H1 (cell line): ENCODE data around the gene BRD3OS. TPM values are rescaled to one million over a fixed set of nuclear protein-coding genes. Genes with fewer than 3 reads are reported as not detected.

Source experiments
- CTCF ChIA-PET: fragments of 300-600 bp; sonication (Branson Sonifier 250); formaldehyde crosslinking; loops from one replicate; lab custom pipeline; 2021; ENCODE audit not compliant: partially characterized antibody; lab: Charles Lee
- POLR2A ChIA-PET: fragments of 300-600 bp; sonication (Branson Sonifier 250); formaldehyde crosslinking; loops from one replicate; lab custom pipeline; 2021; ENCODE audit warnings: inconsistent platforms; ENCODE audit not compliant: partially characterized antibody; lab: Charles Lee
- DNase-seq, 2 experiments: peaks; one replicate each; pipeline versions ENCODE4 v3.0.0 to v3.0.0-alpha.2; 2010 to 2022; ENCODE audit warnings: low spot score in 2 of 2, low read depth in 1 of 2, mixed read lengths in 1 of 2
- FAIRE-seq: peaks from 2 replicates; lab custom pipeline; 2011; peaks lifted over from hg19 to GRCh38; lab: Jason Lieb, UNC
- H2AFZ ChIP-seq: 2 replicates; pipeline ENCODE4 v1.8.1; 2012; ENCODE audit warnings: low read length, inconsistent platforms
- H2AK5ac ChIP-seq: 2 replicates; pipeline ENCODE4 v1.6.1; 2013; ENCODE audit warnings: low read depth, low read length
- H2BK120ac ChIP-seq: replicated peaks from 2 replicates; pipeline ENCODE3; 2013; ENCODE audit warnings: low read depth, low read length, inconsistent platforms
- H2BK12ac ChIP-seq: 2 replicates; pipeline ENCODE4 v1.6.1; 2013; ENCODE audit warnings: low read depth, low read length
- H2BK15ac ChIP-seq: 2 replicates; pipeline ENCODE4 v1.6.1; 2013; ENCODE audit warnings: low read length
- H2BK20ac ChIP-seq: 2 replicates; pipeline ENCODE4 v1.6.1; 2013; ENCODE audit warnings: low read length
- H2BK5ac ChIP-seq: 2 replicates; pipeline ENCODE4 v1.6.1; 2013; ENCODE audit warnings: low read depth, low read length
- H3K14ac ChIP-seq: 2 replicates; pipeline ENCODE4 v1.6.1; 2013; ENCODE audit warnings: inconsistent platforms; ENCODE audit not compliant: insufficient read length
- H3K18ac ChIP-seq: 2 replicates; pipeline ENCODE4 v1.6.1; 2013; ENCODE audit warnings: low read length; ENCODE audit errors: extremely low read depth
- H3K23ac ChIP-seq: 2 replicates; pipeline ENCODE4 v1.6.1; 2013; ENCODE audit warnings: inconsistent platforms; ENCODE audit not compliant: insufficient read length
- H3K23me2 ChIP-seq: 2 replicates; pipeline ENCODE4 v1.6.1; 2013; ENCODE audit warnings: low read depth, low read length
- H3K27ac ChIP-seq: 2 replicates; pipeline ENCODE4 v1.6.1; 2011; ENCODE audit warnings: low read depth, low read length, inconsistent platforms
- H3K27me3 ChIP-seq, 4 experiments: replicated peaks in 1 of 4; 1 replicate in 1 of 4; 2 replicates in 3 of 4; pipeline versions ENCODE4 v1.6.1 to v1.8.1; 2011 to 2013; ENCODE audit warnings: low read length in 3 of 4, mild to moderate bottlenecking in 3 of 4, inconsistent platforms in 2 of 4, mixed read lengths in 2 of 4, moderate library complexity in 1 of 4; ENCODE audit not compliant: control insufficient read depth in 3 of 4, insufficient read depth in 3 of 4; ENCODE audit errors: extremely low read depth in 1 of 4
- H3K36me3 ChIP-seq, 4 experiments: 2 replicates each; pipeline versions ENCODE4 v1.6.1 to v1.8.1; 2011 to 2013; ENCODE audit warnings: mild to moderate bottlenecking in 4 of 4, low read length in 3 of 4, moderate library complexity in 2 of 4, control low read depth in 1 of 4, inconsistent platforms in 1 of 4; ENCODE audit not compliant: insufficient read depth in 4 of 4, control insufficient read depth in 2 of 4
- H3K4ac ChIP-seq: replicated peaks from 2 replicates; pipeline ENCODE3; 2013; ENCODE audit warnings: low read length, low read depth, mixed read lengths, inconsistent platforms; ENCODE audit not compliant: insufficient read length
- H3K4me1 ChIP-seq, 4 experiments: replicated peaks in 1 of 4; 1 replicate in 1 of 4; 2 replicates in 3 of 4; pipeline versions ENCODE4 v1.6.1 to v1.8.1; 2011 to 2013; ENCODE audit warnings: low read length in 3 of 4, inconsistent platforms in 2 of 4, mixed read lengths in 1 of 4; ENCODE audit not compliant: insufficient read depth in 4 of 4, control insufficient read depth in 3 of 4
- H3K4me2 ChIP-seq, 2 experiments: 2 replicates each; pipeline versions ENCODE4 v1.6.1 to v1.8.1; 2011 to 2013; ENCODE audit warnings: low read depth in 2 of 2, low read length in 2 of 2, control low read depth in 1 of 2, inconsistent platforms in 1 of 2, mild to moderate bottlenecking in 1 of 2; ENCODE audit not compliant: insufficient read depth in 1 of 2
- H3K4me3 ChIP-seq, 4 experiments: fragments of 200-600, 300-600 bp in 1 of 4; sonication (generic), shearing (Covaris generic), sonication (Bioruptor Twin) in 1 of 4; 2 replicates each; pipeline versions ENCODE4 v1.5.1 to v1.8.1; 2011 to 2016; ENCODE audit warnings: low read length in 4 of 4, low read depth in 3 of 4, control low read depth in 2 of 4, inconsistent platforms in 2 of 4, mild to moderate bottlenecking in 2 of 4, mixed read lengths in 1 of 4, moderate library complexity in 1 of 4; ENCODE audit not compliant: insufficient read depth in 2 of 4; ENCODE audit errors: extremely low read depth in 1 of 4
- H3K56ac ChIP-seq: replicated peaks from 2 replicates; pipeline ENCODE3; 2013; ENCODE audit warnings: low read depth, mild to moderate bottlenecking, mixed read lengths, low read length, inconsistent platforms; ENCODE audit not compliant: insufficient read length
- H3K79me1 ChIP-seq: 2 replicates; pipeline ENCODE4 v1.6.1; 2013; ENCODE audit warnings: low read depth, low read length, control low read depth
- H3K79me2 ChIP-seq, 2 experiments: 2 replicates each; pipeline versions ENCODE4 v1.6.1 to v1.8.1; 2012 to 2013; ENCODE audit warnings: low read length in 2 of 2, mild to moderate bottlenecking in 2 of 2, inconsistent platforms in 1 of 2; ENCODE audit not compliant: insufficient read depth in 2 of 2, control insufficient read depth in 1 of 2
- H3K9ac ChIP-seq, 4 experiments: replicated peaks in 1 of 4; 1 replicate in 1 of 4; 2 replicates in 3 of 4; pipeline versions ENCODE4 v1.6.1 to v1.8.1; 2011 to 2013; ENCODE audit warnings: low read depth in 3 of 4, low read length in 3 of 4, control low read depth in 2 of 4, mild to moderate bottlenecking in 2 of 4, moderate library complexity in 2 of 4, inconsistent platforms in 1 of 4; ENCODE audit errors: extremely low read depth in 1 of 4
- H3K9me3 ChIP-seq, 2 experiments: 2 replicates each; pipeline versions ENCODE4 v1.6.1 to v1.8.1; 2012 to 2013; ENCODE audit warnings: mild to moderate bottlenecking in 2 of 2, moderate library complexity in 2 of 2, control low read depth in 1 of 2, inconsistent platforms in 1 of 2, low read depth in 1 of 2, low read length in 1 of 2, mixed read lengths in 1 of 2; ENCODE audit not compliant: insufficient read depth in 2 of 2
- H4K20me1 ChIP-seq, 2 experiments: replicated peaks in 1 of 2; 2 replicates each; pipeline versions ENCODE3 to v1.8.1; 2011 to 2013; ENCODE audit warnings: inconsistent platforms in 2 of 2, low read length in 2 of 2, mild to moderate bottlenecking in 1 of 2; ENCODE audit not compliant: insufficient read depth in 2 of 2, control insufficient read depth in 1 of 2
- H4K5ac ChIP-seq: 2 replicates; pipeline ENCODE4 v1.6.1; 2013; ENCODE audit warnings: low read length, low read depth, mixed read lengths, inconsistent platforms; ENCODE audit not compliant: insufficient read length
- H4K8ac ChIP-seq: 2 replicates; pipeline ENCODE4 v1.8.0; 2013; ENCODE audit warnings: mild to moderate bottlenecking, moderate library complexity, low read length, inconsistent platforms; ENCODE audit not compliant: insufficient read depth; ENCODE audit errors: extremely low read depth
- H4K91ac ChIP-seq: replicated peaks from 2 replicates; pipeline ENCODE3; 2013; ENCODE audit warnings: low read length, mixed read lengths, inconsistent platforms; ENCODE audit not compliant: insufficient read length
- RAD21 ChIP-seq, 2 experiments: IDR thresholded peaks in 1 of 2; conservative IDR thresholded peaks in 1 of 2; 2 replicates each; pipeline ENCODE4 v1.6.1; 2011; ENCODE audit warnings: low read depth in 2 of 2, low read length in 2 of 2, improper control_type of control experiment in 1 of 2, inconsistent platforms in 1 of 2, mild to moderate bottlenecking in 1 of 2, moderate library complexity in 1 of 2
- SIN3A ChIP-seq, 2 experiments: IDR thresholded peaks in 1 of 2; conservative IDR thresholded peaks in 1 of 2; 2 replicates each; pipeline ENCODE4 v1.6.1; 2011 to 2012; ENCODE audit warnings: low read length in 2 of 2, improper control_type of control experiment in 1 of 2, low read depth in 1 of 2, mild to moderate bottlenecking in 1 of 2
- SIX5 ChIP-seq: IDR thresholded peaks from 2 replicates; pipeline ENCODE4 v1.6.1; 2011; ENCODE audit warnings: mild to moderate bottlenecking, low read depth, low read length
- TAF1 ChIP-seq: IDR thresholded peaks from 2 replicates; pipeline ENCODE4 v1.6.1; 2011; ENCODE audit warnings: mild to moderate bottlenecking, low read depth, low read length
- WGBS, 2 experiments: shearing (Covaris generic) in 1 of 2; methylation state at CpG; one replicate each; pipeline versions ENCODE4 v1.1.6 to v1.1.7; 2013 to 2015; ENCODE audit warnings: low lambda C conversion rate in 2 of 2, mixed read lengths in 2 of 2, inconsistent platforms in 1 of 2, low coverage in 1 of 2, missing lambda C conversion rate in 1 of 2; ENCODE audit not compliant: insufficient replicate concordance in 2 of 2, insufficient coverage in 1 of 2, insufficient read length in 1 of 2; ENCODE audit errors: extremely low coverage in 1 of 2, missing lambda C conversion rate in 1 of 2; 5-methylcytosine and 5-hydroxymethylcytosine counted together
- polyA plus RNA-seq, 7 experiments: library from polyadenylated mRNA; depleted of rRNA in 3 of 7; stranded (reverse) in 5 of 7; unstranded in 2 of 7; fragments of >200 nt in 5 of 7; fragments of 200-250 nt in 2 of 7; gene quantifications; 1 replicate in 5 of 7; 2 replicates in 1 of 7; 4 replicates in 1 of 7; pipeline versions ENCODE4 v1.2.1 to v1.2.3, GENCODE V29; 2011 to 2013; ENCODE audit warnings: missing spikeins in 2 of 7, mixed read lengths in 2 of 7
- total RNA-seq: library from RNA; stranded (reverse); fragmentation: NEBNext Ultra II Directional; extraction: Animal tissue kit (Norgen Biotek cat#: 25700); gene quantifications from 2 replicates; pipeline ENCODE4 v1.2.1, GENCODE V29; 2021

The BRD3OS gene
- total and polyA plus RNA-seq, 2 of the 8 experiments (the other 6 are each of a cell fraction or from before 2014, with no cell fraction given): 12.7 to 20.2 TPM

- H3K27ac ChIP-seq: no peak overlapping the region
- H3K36me3 ChIP-seq: no peaks in the 10 kb centered on the region; a peak in 1 of 8 replicates
- H2BK15ac ChIP-seq: no peak overlapping the region
- no peak overlapping the region for H4K91ac ChIP-seq
- peaks cover 39 to 43% of the 10 kb centered on the region in 2 experiments for H4K20me1 ChIP-seq
- peaks cover 5% of the 10 kb centered on the region for H3K23me2 ChIP-seq
- H2AK5ac ChIP-seq: no peak overlapping the region
- 66% methylated on average over 28 of the region's 28 CpGs; no CpG with 5 or more reads in 1 of the 2 experiments for WGBS, 2 experiments
- peak overlapping the region; percentile 52 to 100 (median 92); a peak in 7 of 8 replicates for H3K4me3 ChIP-seq
- H3K79me2 ChIP-seq: peaks cover 35 to 64% of the 10 kb centered on the region in 2 experiments
- no peak overlapping the region for H2BK20ac ChIP-seq
- H3K4me2 ChIP-seq: peak overlapping the region; percentile 87 to 88
- no peak overlapping the region for H2AFZ ChIP-seq
- DNase-seq: no peak
- H3K23ac ChIP-seq: no peak overlapping the region
- H2BK120ac ChIP-seq: no peak overlapping the region
- peak overlapping the region in 2 of 4 experiments; percentile 7 to 19; a peak in 2 of 7 replicates for H3K9ac ChIP-seq
- H3K27me3 ChIP-seq: peaks cover 0 to 13% (median 10%) of the 10 kb centered on the region in 4 experiments; a peak in 3 of 7 replicates
- H2BK12ac ChIP-seq: no peak overlapping the region
- H4K8ac ChIP-seq: no peak overlapping the region
- H3K14ac ChIP-seq: no peak overlapping the region
- ChIA-PET CTCF (interaction anchor here (0.7 to 1.5 kb wide), 3 partner anchors 15 to 40 kb away, joined by 3 to 8 read pairs (median 3); no protein-coding TSS in a partner anchor), POLR2A (interaction anchor here (0.7 to 3.0 kb wide), 16 partner anchors 11 to 1993 kb away, joined by 3 to 19 read pairs (median 3); partner anchors contain the start of gene WDR5)
- no peak overlapping the region for H3K56ac ChIP-seq
- FAIRE-seq: no peak
- no peak overlapping the region for H4K5ac ChIP-seq
- peaks cover 0 to 3% of the 10 kb centered on the region in 2 experiments; a peak in 1 of 4 replicates for H3K9me3 ChIP-seq
- peaks cover 24% of the 10 kb centered on the region for H3K79me1 ChIP-seq
- TF ChIP-seq SIN3A (conservative IDR thresholded peaks at IDR 0.05 in 1 of 2, IDR thresholded peaks at IDR 0.05 in 1 of 2; ENCODE audit: low read depth in 1 of 2, low read length in 2 of 2) (no peak), TAF1 (0 out of 2 replicates have a peak, but pooled peaks have one; percentile 2), RAD21 (IDR thresholded peaks at IDR 0.05 in 1 of 2, conservative IDR thresholded peaks at IDR 0.05 in 1 of 2; ENCODE audit: low read depth in 2 of 2, low read length in 2 of 2) (no peak), SIX5 (no peak)
- peaks cover 0 to 15% (median 8%) of the 10 kb centered on the region in 4 experiments; a peak in 5 of 7 replicates for H3K4me1 ChIP-seq
- H2BK5ac ChIP-seq: peak overlapping the region; percentile 40; the same call in 1 of the 2 replicates
- peak overlapping the region; percentile 65 for H3K4ac ChIP-seq
- no peak overlapping the region for H3K18ac ChIP-seq
These were observed 40.5 kb downstream of the BRD3OS start for GRCh38 chr9:134065612-134066419.
